Measurements from ENCODE around the gene COIL. TPM values are rescaled to one million over a fixed set of nuclear protein-coding genes. Genes with fewer than 3 reads are reported as not detected.

COIL gene
- total and polyA plus RNA-seq, 9 of the 15 experiments (the other 6 are each of a cell fraction or from before 2014, with no cell fraction given), result 23.9 to 41.3 (median 28.7) TPM

- WGBS (ENCODE audit: insufficient coverage, low coverage, missing lambda C conversion rate), result 30% methylated on average over 7 of the region's 7 CpGs
- no peaks in the 10 kb centered on the region for H3K36me3 ChIP-seq (ENCODE audit: control insufficient read depth, insufficient read depth, low read length)
- intact Hi-C loops (cut with micrococcal nuclease), result no loop called here
- H3K4me2 ChIP-seq (ENCODE audit: insufficient read depth, low read length), result no peak overlapping the region
- no peaks in the 10 kb centered on the region for H3K79me2 ChIP-seq (ENCODE audit: control insufficient read depth, insufficient read depth, low read length)
- peak overlapping the region; percentile 55; the same call in 1 of the 2 replicates for H2AFZ ChIP-seq (ENCODE audit: low read depth, low read length)
- no peaks in the 10 kb centered on the region for H4K20me1 ChIP-seq (replicated peaks; ENCODE audit: control insufficient read depth, insufficient read depth, low read length)
- POLR2A ChIA-PET, result interaction anchor here (0.6 to 0.7 kb wide), 2 partner anchors 120 to 153 kb away, joined by 3 to 4 read pairs; no protein-coding TSS in a partner anchor
- CTCF ChIA-PET (ENCODE audit: low intra/inter-chr PET ratio), result no interaction called here
- H3K27me3 ChIP-seq (ENCODE audit: control insufficient read depth in 2 of 2, insufficient read depth in 2 of 2, low read length in 2 of 2), result no peaks in the 10 kb centered on the region
- in situ Hi-C loops (cut with MboI), result no loop called here
- no TSS peak for BruUV-seq (replicated peaks)
- FAIRE-seq (no peak), DNase-seq (ENCODE audit: extremely low read depth in 1 of 4, low spot score in 3 of 4) (no peak), ATAC-seq (no peak)
- H3K9me1 ChIP-seq (ENCODE audit: control insufficient read depth, insufficient read depth, low read length), result no peaks in the 10 kb centered on the region
- H3K4me3 ChIP-seq, result no peak overlapping the region
- peaks cover 7% of the 10 kb centered on the region in 2 experiments; a peak in 4 of 5 replicates for H3K4me1 ChIP-seq (replicated peaks in 1 of 2; ENCODE audit: control insufficient read depth in 2 of 2, insufficient read depth in 2 of 2, low read length in 2 of 2)
- no peaks in the 10 kb centered on the region for H3K9me3 ChIP-seq (replicated peaks; ENCODE audit: control insufficient read depth, insufficient read depth, low read depth, low read length)
- no peak for TF ChIP-seq NUFIP1 (IDR thresholded peaks at IDR 0.05; ENCODE audit: partially characterized antibody)
- TF ChIP-seq RHOXF2B (CRISPR knock-in tag; conservative IDR thresholded peaks at IDR 0.05), result no peak
- TF ChIP-seq TSHZ1 (CRISPR knock-in tag; IDR thresholded peaks at IDR 0.05), result no peak
- no peak for TF ChIP-seq PHB2 (IDR thresholded peaks at IDR 0.05; ENCODE audit: low read depth)
- no peak for TF ChIP-seq FOXJ3 (CRISPR knock-in tag; IDR thresholded peaks at IDR 0.05)
- TF ChIP-seq ZNF146 (CRISPR knock-in tag; IDR thresholded peaks at IDR 0.05; ENCODE audit: unreplicated experiment), result no peak
- no peak for TF ChIP-seq GABPA (tag; conservative IDR thresholded peaks at IDR 0.05; ENCODE audit: low read depth)
- no peak for TF ChIP-seq SOX6 (IDR thresholded peaks at IDR 0.05)
- no peak for TF ChIP-seq MAFK (IDR thresholded peaks at IDR 0.05; ENCODE audit: low read length)
- no peak for TF ChIP-seq RBFOX2 (IDR thresholded peaks at IDR 0.05; ENCODE audit: low read depth, low read length)
- no peak overlapping the region for H3K9ac ChIP-seq (ENCODE audit: insufficient read depth in 1 of 2, low read depth in 2 of 2, low read length in 2 of 2)
- no peak overlapping the region for H3K27ac ChIP-seq (ENCODE audit: extremely low read depth, low read depth, low read length)
Measured at GRCh38 chr17:56972111-56972730, 11.4 kb upstream of the COIL start.
